Measurements from ENCODE around the gene NFIA. TPM values are rescaled to one million over a fixed set of nuclear protein-coding genes. Genes with fewer than 3 reads are reported as not detected.

NFIA gene
- total and polyA plus RNA-seq, 12 donors, result 11.2 to 117 (median 92.5) TPM

GRCh38 chr1:61095470-61095812 lies 13.1 kb downstream of the NFIA start:
- peaks cover 17 to 97% (median 86%) of the 10 kb centered on the region in 9 donors for H3K4me1 ChIP-seq
- H3K9me3 ChIP-seq, result no peaks in the 10 kb centered on the region
- peak overlapping the region in 1 of 10 donors; percentile 18 for H3K4me3 ChIP-seq
- intact Hi-C loops (cut with DNase I), result no loop called here
- H3K27ac ChIP-seq, result peak overlapping the region in 4 of 10 donors; percentile 13 to 65 (median 26)
- no peaks in the 10 kb centered on the region for H3K27me3 ChIP-seq
- H3K36me3 ChIP-seq, result no peaks in the 10 kb centered on the region
- ATAC-seq (no peak), DNase-seq (no peak)
- TF ChIP-seq CTCF (IDR thresholded peaks at IDR 0.05), result no peak
- WGBS, 2 donors, result 61 to 71% methylated on average over 2 of the region's 2 CpGs

GRCh38 chr1:61097317-61097716 lies 15.0 kb downstream of the NFIA start:
- peak overlapping the region in 1 of 10 donors; percentile 3 for H3K27ac ChIP-seq
- peaks cover 9 to 94% (median 82%) of the 10 kb centered on the region in 9 donors for H3K4me1 ChIP-seq
- H3K4me3 ChIP-seq, result no peak overlapping the region
- WGBS, 2 donors, result 98 to 99% methylated on average over 1 of the region's 1 CpG
- peak in 1 of 8 donors; percentile 68 for ATAC-seq
- no peaks in the 10 kb centered on the region for H3K9me3 ChIP-seq
- intact Hi-C loops (cut with DNase I), result no loop called here
- H3K36me3 ChIP-seq, result no peaks in the 10 kb centered on the region
- DNase-seq, result no peak
- H3K27me3 ChIP-seq, result no peaks in the 10 kb centered on the region
- no peak for TF ChIP-seq CTCF (IDR thresholded peaks at IDR 0.05)

GRCh38 chr1:61097722-61098121 lies 15.4 kb downstream of the NFIA start:
- Histone ChIP-seq H3K27me3 (no peaks in the 10 kb centered on the region), H3K36me3 (no peaks in the 10 kb centered on the region), H3K4me1 (peaks cover 5 to 94% (median 82%) of the 10 kb centered on the region in 9 donors), H3K4me3 (no peak overlapping the region), H3K27ac (peak overlapping the region in 1 of 10 donors; percentile 3), H3K9me3 (no peaks in the 10 kb centered on the region)
- DNase-seq (no peak), ATAC-seq (no peak)
- intact Hi-C loops (cut with DNase I), result no loop called here
- no peak for TF ChIP-seq CTCF (IDR thresholded peaks at IDR 0.05)
- WGBS, 2 donors, result 48 to 54% methylated on average over 1 of the region's 1 CpG

- no peak for DNase-seq
- ATAC-seq, result no peak
- no peaks in the 10 kb centered on the region for H3K27me3 ChIP-seq
- H3K9me3 ChIP-seq, result no peaks in the 10 kb centered on the region
- no peaks in the 10 kb centered on the region for H3K36me3 ChIP-seq
- no peak for TF ChIP-seq CTCF (IDR thresholded peaks at IDR 0.05)
- peaks cover 6 to 94% (median 82%) of the 10 kb centered on the region in 9 donors for H3K4me1 ChIP-seq
- WGBS, 2 donors, result 69 to 75% methylated on average over 3 of the region's 3 CpGs
- no peak overlapping the region for H3K27ac ChIP-seq
- H3K4me3 ChIP-seq, result no peak overlapping the region
- intact Hi-C loops (cut with DNase I), result no loop called here
Observed at GRCh38 chr1:61098333-61098732, 16.0 kb downstream of the NFIA start.
